ENCODE data around the gene MFAP3. TPM values are rescaled to one million over a fixed set of nuclear protein-coding genes. Genes with fewer than 3 reads are reported as not detected.

Gene MFAP3
- total and polyA plus RNA-seq, 2 of the 13 experiments (the other 11 are each of a cell fraction or from before 2014, with no cell fraction given), result 12.1 to 28.3 TPM

- intact Hi-C loops (cut with micrococcal nuclease; ENCODE audit: unreplicated experiment) (no loop called here), in situ Hi-C loops (cut with HindIII; ENCODE audit: extremely low pct_ligation_motif_present, low pct_unique_long_range_greater_than_20kb) (no loop called here)
- Histone ChIP-seq H2AFZ (ENCODE audit: low read length) (no peak overlapping the region), H3K9ac (ENCODE audit: insufficient read depth, low read depth, low read length) (no peak overlapping the region), H3K4me2 (ENCODE audit: low read depth, low read length) (no peak overlapping the region), H3K4me3 (replicated peaks in 1 of 3; ENCODE audit: insufficient read depth in 1 of 3, low read depth in 2 of 3, low read length in 3 of 3) (no peak overlapping the region), H3K79me2 (ENCODE audit: insufficient read depth, low read length) (no peaks in the 10 kb centered on the region), H4K20me1 (ENCODE audit: insufficient read depth, low read length) (no peaks in the 10 kb centered on the region), H3K36me3 (replicated peaks in 1 of 2; ENCODE audit: control insufficient read depth in 1 of 2, insufficient read depth in 2 of 2, low read length in 2 of 2) (peaks cover 0 to 11% of the 10 kb centered on the region in 2 experiments; a peak in 2 of 5 replicates), H3K27ac (ENCODE audit: extremely low read length, insufficient read depth, low read length) (no peak overlapping the region), H3K4me1 (ENCODE audit: insufficient read depth, low read length) (no peaks in the 10 kb centered on the region), H3K27me3 (ENCODE audit: control insufficient read depth in 1 of 2, insufficient read depth in 2 of 2, low read length in 2 of 2) (no peaks in the 10 kb centered on the region), H3K9me3 (ENCODE audit: low read length) (no peaks in the 10 kb centered on the region)
- BruUV-seq (replicated peaks), result no TSS peak
- FAIRE-seq (no peak), DNase-seq (ENCODE audit: low spot score) (no peak), ATAC-seq (no peak)
- ChIA-PET POLR2A (no interaction called here), CTCF (ENCODE audit: low intra/inter-chr PET ratio, low total read pairs) (no interaction called here)
- no peak for TF ChIP-seq ZNF660 (CRISPR knock-in tag; IDR thresholded peaks at IDR 0.05; ENCODE audit: borderline replicate concordance, low read depth)
- no peak for TF ChIP-seq NR2C2 (CRISPR knock-in tag; IDR thresholded peaks at IDR 0.05; ENCODE audit: borderline replicate concordance)
- no peak for TF ChIP-seq PRDM4 (CRISPR knock-in tag; IDR thresholded peaks at IDR 0.05; ENCODE audit: borderline replicate concordance)
- TF ChIP-seq FOXK1 (CRISPR knock-in tag; IDR thresholded peaks at IDR 0.05; ENCODE audit: borderline replicate concordance, low read depth), result no peak
- no peak for TF ChIP-seq SP4 (CRISPR knock-in tag; IDR thresholded peaks at IDR 0.05)
- no peak for TF ChIP-seq MAFK (conservative IDR thresholded peaks at IDR 0.05 in 1 of 2, IDR thresholded peaks at IDR 0.05 in 1 of 2; ENCODE audit: low read length in 2 of 2)
- TF ChIP-seq ZNF776 (CRISPR knock-in tag; IDR thresholded peaks at IDR 0.05), result no peak
- no peak for TF ChIP-seq ISL2 (CRISPR knock-in tag; IDR thresholded peaks at IDR 0.05)
- no peak for TF ChIP-seq HNF1A (IDR thresholded peaks at IDR 0.05; ENCODE audit: low read depth)
- no peak for TF ChIP-seq HNF1A (CRISPR knock-in tag; IDR thresholded peaks at IDR 0.05; ENCODE audit: borderline replicate concordance)
- no peak for TF ChIP-seq SNAI1 (CRISPR knock-in tag; IDR thresholded peaks at IDR 0.05; ENCODE audit: borderline replicate concordance)
- TF ChIP-seq SP1 (IDR thresholded peaks at IDR 0.05), result no peak
- no peak for TF ChIP-seq SP1 (CRISPR knock-in tag; IDR thresholded peaks at IDR 0.05)
- no peak for TF ChIP-seq POLR2G (IDR thresholded peaks at IDR 0.05; ENCODE audit: low read depth, low read length)
- no peak for TF ChIP-seq ARID3A (IDR thresholded peaks at IDR 0.05; ENCODE audit: low read depth, low read length)
- TF ChIP-seq ZIK1 (CRISPR knock-in tag; IDR thresholded peaks at IDR 0.05; ENCODE audit: borderline replicate concordance, low read depth), result no peak
- TF ChIP-seq ELF4 (CRISPR knock-in tag; IDR thresholded peaks at IDR 0.05; ENCODE audit: borderline replicate concordance), result no peak
Measured at GRCh38 chr5:154025951-154026350, 12.8 kb upstream of the MFAP3 start.
